Common myeloid progenitor, CD34-positive (primary cell): ENCODE measurements around the gene OPA1.

Source experiments
- CTCF ChIA-PET: fragments of 350-600 bp; sonication (Branson Sonifier 250); formaldehyde crosslinking; loops from one replicate; lab custom pipeline; 2021; ENCODE audit warnings: antibody characterized with exemption; lab: Charles Lee
- POLR2A ChIA-PET: fragments of 350-600 bp; sonication (Branson Sonifier 250); formaldehyde crosslinking; loops from one replicate; lab custom pipeline; 2021; ENCODE audit warnings: antibody characterized with exemption; lab: Charles Lee
- DNase-seq, 3 donors: peaks; one replicate each; pipeline versions ENCODE4 v3.0.0 to v3.0.0-alpha.2; 2013
- H3K27ac ChIP-seq, 2 experiments: 1 replicate in 1 of 2; 2 replicates in 1 of 2; pipeline ENCODE4 v1.7.0; 2013; ENCODE audit warnings: inconsistent platforms in 2 of 2, low read length in 2 of 2, mild to moderate bottlenecking in 2 of 2, low read depth in 1 of 2, moderate library complexity in 1 of 2; ENCODE audit not compliant: severe bottlenecking in 2 of 2, insufficient read depth in 1 of 2, poor library complexity in 1 of 2
- H3K27me3 ChIP-seq, 5 experiments: replicated peaks in 2 of 5; 1 replicate in 3 of 5; 2 replicates in 2 of 5; pipeline versions ENCODE4 v1.6.1 to v1.7.0; 2013; ENCODE audit warnings: low read length in 4 of 5, mild to moderate bottlenecking in 2 of 5, moderate library complexity in 2 of 5, inconsistent platforms in 1 of 5; ENCODE audit not compliant: insufficient read depth in 5 of 5, control insufficient read depth in 4 of 5
- H3K36me3 ChIP-seq, 4 experiments: 1 replicate in 2 of 4; 2 replicates in 2 of 4; pipeline versions ENCODE4 v1.6.1 to v1.7.0; 2013; ENCODE audit warnings: low read length in 3 of 4, control low read depth in 1 of 4, mild to moderate bottlenecking in 1 of 4; ENCODE audit not compliant: control insufficient read depth in 4 of 4, insufficient read depth in 4 of 4
- H3K4me1 ChIP-seq, 4 experiments: 1 replicate in 3 of 4; 2 replicates in 1 of 4; pipeline versions ENCODE4 v1.6.1 to v1.7.1; 2013; ENCODE audit warnings: low read length in 3 of 4, mild to moderate bottlenecking in 3 of 4, control low read depth in 1 of 4, inconsistent platforms in 1 of 4, moderate library complexity in 1 of 4; ENCODE audit not compliant: control insufficient read depth in 4 of 4, insufficient read depth in 4 of 4; ENCODE audit errors: control extremely low read depth in 1 of 4
- H3K4me3 ChIP-seq, 7 experiments: 1 replicate in 4 of 7; 2 replicates in 3 of 7; pipeline versions ENCODE4 v1.5.1 to v1.7.0; 2013; ENCODE audit warnings: mild to moderate bottlenecking in 7 of 7, low read length in 6 of 7, moderate library complexity in 6 of 7, inconsistent platforms in 2 of 7, low read depth in 2 of 7, control low read depth in 1 of 7; ENCODE audit not compliant: insufficient read depth in 4 of 7, control insufficient read depth in 1 of 7; ENCODE audit errors: extremely low read depth in 1 of 7
- H3K9me3 ChIP-seq, 5 experiments: 1 replicate in 4 of 5; 2 replicates in 1 of 5; pipeline versions ENCODE4 v1.6.1 to v1.7.1; 2013; ENCODE audit warnings: low read length in 4 of 5, mild to moderate bottlenecking in 2 of 5, inconsistent platforms in 1 of 5, low read depth in 1 of 5, moderate library complexity in 1 of 5; ENCODE audit not compliant: control insufficient read depth in 4 of 5, insufficient read depth in 2 of 5; ENCODE audit errors: control extremely low read depth in 1 of 5
- WGBS: methylation state at CpG from one replicate; pipeline ENCODE4 v1.1.5; 2013; ENCODE audit not compliant: insufficient coverage; 5-methylcytosine and 5-hydroxymethylcytosine counted together

The OPA1 gene

GRCh38 chr3:193620057-193620456, 27.0 kb downstream of the OPA1 start:
- H3K4me3 ChIP-seq, result no peak overlapping the region
- ChIA-PET POLR2A (no interaction called here), CTCF (interaction anchor here (1.0 to 1.1 kb wide), 3 partner anchors 8 to 448 kb away, joined by 3 to 5 read pairs (median 3); no protein-coding TSS in a partner anchor)
- no peaks in the 10 kb centered on the region for H3K4me1 ChIP-seq
- DNase-seq, result no peak
- H3K9me3 ChIP-seq, result no peaks in the 10 kb centered on the region
- H3K27me3 ChIP-seq, result no peaks in the 10 kb centered on the region
- no CpG with 5 or more reads among the region's 1 CpG for WGBS
- H3K36me3 ChIP-seq, result peaks cover 22 to 68% (median 39%) of the 10 kb centered on the region in 4 experiments
- no peak overlapping the region for H3K27ac ChIP-seq

- H3K27ac ChIP-seq, result no peak overlapping the region
- H3K27me3 ChIP-seq, result no peaks in the 10 kb centered on the region
- H3K9me3 ChIP-seq, result no peaks in the 10 kb centered on the region
- H3K4me3 ChIP-seq, result no peak overlapping the region
- CTCF ChIA-PET, result interaction anchor here (1.0 to 1.1 kb wide), 3 partner anchors 9 to 447 kb away, joined by 3 to 5 read pairs (median 3); no protein-coding TSS in a partner anchor
- peaks cover 21 to 65% (median 38%) of the 10 kb centered on the region in 4 experiments for H3K36me3 ChIP-seq
- no peak for DNase-seq
- no peaks in the 10 kb centered on the region for H3K4me1 ChIP-seq
- POLR2A ChIA-PET, result no interaction called here
These were observed 27.6 kb downstream of the OPA1 start for GRCh38 chr3:193620650-193621049.

DNA sequence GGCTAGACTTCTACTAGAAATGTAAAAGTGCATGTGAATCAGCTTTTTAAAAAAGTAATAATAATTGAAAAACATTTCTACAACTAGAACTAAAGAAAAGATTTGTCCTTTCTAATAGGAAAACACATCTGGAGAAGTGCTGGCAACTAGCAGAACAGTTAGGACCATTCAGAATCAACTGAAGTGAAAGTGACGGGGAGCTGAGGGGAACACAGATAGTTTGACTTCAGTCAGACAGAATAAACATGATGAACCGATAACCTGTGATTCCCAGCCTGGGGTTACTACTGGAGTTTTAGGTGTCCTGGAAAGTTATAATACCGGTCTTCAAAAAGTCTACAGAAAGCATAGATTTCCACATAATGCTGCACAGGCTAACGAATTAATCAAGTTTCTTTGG, 28.1 kb downstream of the OPA1 start:
- H3K9me3 ChIP-seq, result no peaks in the 10 kb centered on the region
- 96% methylated on average over 3 of the region's 4 CpGs for whole genome bisulfite sequencing
- H3K4me3 ChIP-seq, result no peak overlapping the region
- H3K27me3 ChIP-seq, result no peaks in the 10 kb centered on the region
- no peak overlapping the region for H3K27ac ChIP-seq
- no peak for DNase-seq
- POLR2A ChIA-PET, result no interaction called here
- CTCF ChIA-PET, result interaction anchor here (1.1 kb wide), 2 partner anchors 9 to 20 kb away, joined by 3 to 5 read pairs; no protein-coding TSS in a partner anchor
- H3K36me3 ChIP-seq, result peaks cover 21 to 67% (median 39%) of the 10 kb centered on the region in 4 experiments
- no peaks in the 10 kb centered on the region for H3K4me1 ChIP-seq

- H3K4me1 ChIP-seq, result no peaks in the 10 kb centered on the region
- ChIA-PET CTCF (no interaction called here), POLR2A (no interaction called here)
- H3K4me3 ChIP-seq, result no peak overlapping the region
- H3K27me3 ChIP-seq, result no peaks in the 10 kb centered on the region
- WGBS, result no CpG with 5 or more reads among the region's 3 CpGs
- no peak overlapping the region for H3K27ac ChIP-seq
- H3K9me3 ChIP-seq, result no peaks in the 10 kb centered on the region
- H3K36me3 ChIP-seq, result peaks cover 14 to 24% (median 22%) of the 10 kb centered on the region in 4 experiments
- no peak for DNase-seq
These were observed 37.0 kb downstream of the OPA1 start for GRCh38 chr3:193630005-193630404.

DNA sequence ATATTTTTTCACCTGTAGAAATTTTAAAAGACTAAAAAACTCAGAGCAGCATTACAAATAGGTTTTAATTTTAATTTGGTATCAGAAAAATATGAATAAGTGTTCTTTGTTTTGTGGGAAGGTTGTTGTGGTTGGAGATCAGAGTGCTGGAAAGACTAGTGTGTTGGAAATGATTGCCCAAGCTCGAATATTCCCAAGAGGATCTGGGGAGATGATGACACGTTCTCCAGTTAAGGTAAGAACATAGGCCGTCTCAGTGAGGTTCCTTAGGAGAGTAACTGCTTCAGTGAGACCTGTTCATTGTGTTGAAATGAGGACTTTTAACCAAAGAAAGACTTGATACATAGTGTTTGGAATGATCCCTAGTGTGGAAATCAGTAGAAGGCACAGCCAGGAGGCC, 44.8 kb downstream of the OPA1 start:
- H3K4me3 ChIP-seq, result no peak overlapping the region
- WGBS, result 100% methylated on average over 3 of the region's 3 CpGs
- H3K27ac ChIP-seq, result no peak overlapping the region
- no peaks in the 10 kb centered on the region for H3K9me3 ChIP-seq
- no peak for DNase-seq
- H3K4me1 ChIP-seq, result no peaks in the 10 kb centered on the region
- ChIA-PET POLR2A (no interaction called here), CTCF (interaction anchor here (0.7 to 1.3 kb wide), 2 partner anchors 10 to 28 kb away, joined by 3 read pairs; no protein-coding TSS in a partner anchor)
- H3K36me3 ChIP-seq, result peaks cover 10 to 63% (median 30%) of the 10 kb centered on the region in 4 experiments
- no peaks in the 10 kb centered on the region for H3K27me3 ChIP-seq

- WGBS, result 96% methylated on average over 2 of the region's 3 CpGs
- H3K4me3 ChIP-seq, result no peak overlapping the region
- ChIA-PET CTCF (interaction anchor here (1.3 kb wide), 1 partner anchor 27 kb away, joined by 3 read pairs; no protein-coding TSS in a partner anchor), POLR2A (no interaction called here)
- H3K27me3 ChIP-seq, result no peaks in the 10 kb centered on the region
- no peak overlapping the region for H3K27ac ChIP-seq
- H3K36me3 ChIP-seq, result peaks cover 10 to 69% (median 35%) of the 10 kb centered on the region in 4 experiments
- DNase-seq, result no peak
- H3K9me3 ChIP-seq, result no peaks in the 10 kb centered on the region
- no peaks in the 10 kb centered on the region for H3K4me1 ChIP-seq
These were observed 45.8 kb downstream of the OPA1 start for GRCh38 chr3:193638833-193639232.

DNA sequence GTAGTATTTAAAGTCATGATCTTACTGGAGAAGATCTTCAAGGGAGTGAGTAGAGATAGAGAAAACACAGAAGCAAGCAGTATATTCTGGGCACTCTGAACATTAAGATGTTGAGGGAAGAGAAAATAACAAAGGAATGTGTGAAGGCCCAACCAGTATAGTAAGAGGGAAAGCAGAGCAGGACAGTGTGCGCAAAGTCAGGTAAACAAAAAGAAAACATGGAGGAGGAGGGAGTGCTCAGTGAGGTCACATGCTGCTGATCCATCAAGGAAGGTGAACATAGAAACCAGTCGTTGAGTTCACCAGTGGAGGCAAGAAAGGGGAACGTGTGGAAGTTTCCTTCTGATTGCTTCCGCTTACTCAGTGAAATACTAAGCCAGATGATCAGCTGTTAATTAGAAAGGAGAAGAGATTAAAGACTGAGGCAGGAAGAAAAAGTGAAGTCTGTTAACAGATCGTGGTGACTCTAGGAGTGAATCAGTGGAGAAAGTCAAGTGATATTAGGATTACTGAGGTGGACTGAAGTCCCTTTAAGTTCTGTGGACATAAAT, 47.2 kb downstream of the OPA1 start:
- H3K27me3 ChIP-seq, result no peaks in the 10 kb centered on the region
- H3K9me3 ChIP-seq, result no peaks in the 10 kb centered on the region
- no peaks in the 10 kb centered on the region for H3K4me1 ChIP-seq
- H3K27ac ChIP-seq, result no peak overlapping the region
- no peak overlapping the region for H3K4me3 ChIP-seq
- H3K36me3 ChIP-seq, result peaks cover 20 to 82% (median 41%) of the 10 kb centered on the region in 4 experiments
- ChIA-PET POLR2A (no interaction called here), CTCF (interaction anchor here (1.4 to 2.4 kb wide), 2 partner anchors 13 to 20 kb away, joined by 3 to 7 read pairs; no protein-coding TSS in a partner anchor)
- 83% methylated on average over 4 of the region's 5 CpGs for WGBS
- no peak for DNase-seq
